Right lobe of liver (tissue), 4 donors: ENCODE data around the gene ZNF485.
"Not testable (repeated sequence)": the region's sequence is repeated elsewhere in the genome, so short reads cannot be mapped to it uniquely, and the experiment has no call there.

Source experiments
- POLR2A ChIP-seq: fragments of 450-650 bp; IDR thresholded peaks from one replicate; pipeline ENCODE4 v1.6.1; 2017; ENCODE audit warnings: antibody characterized with exemption, mild to moderate bottlenecking
- TF ChIP-seq, protein P1 (sequence below), 4 donors: fragments of 200-600 bp in 3 of 4; fragments of 450-650 bp in 1 of 4; IDR thresholded peaks; one replicate each; pipeline versions ENCODE4 v1.5.1 to v1.8.0; 2016 to 2022; ENCODE audit warnings: antibody characterized with exemption in 4 of 4, mild to moderate bottlenecking in 2 of 4
- donor health status: DM: no; HTN: no; CAD: no.
- donor health status: DM: no; HTN: no; CAD: no.
- donor health status: DM: no; HTN: yes; CAD: no.

DNA sequence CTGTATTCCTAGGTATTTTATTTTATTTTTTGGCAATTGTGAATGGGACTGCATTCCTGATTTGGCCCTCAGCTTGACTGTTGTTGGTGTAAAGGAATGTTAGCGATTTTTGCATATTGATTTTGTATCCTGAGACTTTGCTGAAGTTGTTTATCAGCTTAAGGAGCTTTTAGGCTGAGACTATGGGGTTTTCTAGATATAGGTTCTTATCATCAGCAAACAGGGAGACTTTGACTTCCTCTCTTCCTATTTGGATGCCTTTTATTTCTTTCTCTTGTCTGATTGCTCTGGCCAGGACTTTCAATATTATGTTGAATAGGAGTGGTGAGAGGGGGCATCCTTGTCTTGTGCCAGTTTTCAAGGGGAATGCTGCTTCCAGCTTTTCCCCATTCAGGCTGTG is 29.6 kb downstream of the ZNF485 start:
- TF ChIP-seq, protein P1, sequence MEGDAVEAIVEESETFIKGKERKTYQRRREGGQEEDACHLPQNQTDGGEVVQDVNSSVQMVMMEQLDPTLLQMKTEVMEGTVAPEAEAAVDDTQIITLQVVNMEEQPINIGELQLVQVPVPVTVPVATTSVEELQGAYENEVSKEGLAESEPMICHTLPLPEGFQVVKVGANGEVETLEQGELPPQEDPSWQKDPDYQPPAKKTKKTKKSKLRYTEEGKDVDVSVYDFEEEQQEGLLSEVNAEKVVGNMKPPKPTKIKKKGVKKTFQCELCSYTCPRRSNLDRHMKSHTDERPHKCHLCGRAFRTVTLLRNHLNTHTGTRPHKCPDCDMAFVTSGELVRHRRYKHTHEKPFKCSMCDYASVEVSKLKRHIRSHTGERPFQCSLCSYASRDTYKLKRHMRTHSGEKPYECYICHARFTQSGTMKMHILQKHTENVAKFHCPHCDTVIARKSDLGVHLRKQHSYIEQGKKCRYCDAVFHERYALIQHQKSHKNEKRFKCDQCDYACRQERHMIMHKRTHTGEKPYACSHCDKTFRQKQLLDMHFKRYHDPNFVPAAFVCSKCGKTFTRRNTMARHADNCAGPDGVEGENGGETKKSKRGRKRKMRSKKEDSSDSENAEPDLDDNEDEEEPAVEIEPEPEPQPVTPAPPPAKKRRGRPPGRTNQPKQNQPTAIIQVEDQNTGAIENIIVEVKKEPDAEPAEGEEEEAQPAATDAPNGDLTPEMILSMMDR (IDR thresholded peaks at IDR 0.05) = not testable (repeated sequence)
- not testable (repeated sequence) for TF ChIP-seq POLR2A
